DOHH2 (cell line): ENCODE measurements around the gene CCDC102A.

Experiments used
- CTCF ChIP-seq: fragments of 200-600 bp; sonication (generic); IDR thresholded peaks from one replicate; pipeline ENCODE4 v1.5.1; 2014; ENCODE audit warnings: antibody characterized with exemption, mild to moderate bottlenecking, low read depth, low read length; ENCODE audit not compliant: poor library complexity, severe bottlenecking
- EZH2phosphoT487 ChIP-seq: fragments of 200-600 bp; sonication (generic); IDR thresholded peaks from 2 replicates; pipeline ENCODE4 v1.6.1; 2017; ENCODE audit warnings: borderline replicate concordance, mild to moderate bottlenecking, antibody characterized with exemption, low read length, moderate library complexity, mixed read lengths

GRCh38 chr16:57473906-57474305 lies 62.5 kb downstream of the CCDC102A start:
- TF ChIP-seq CTCF (no peak), EZH2phosphoT487 (no peak)
